ENCODE results near the gene ARHGEF40.

DNA sequence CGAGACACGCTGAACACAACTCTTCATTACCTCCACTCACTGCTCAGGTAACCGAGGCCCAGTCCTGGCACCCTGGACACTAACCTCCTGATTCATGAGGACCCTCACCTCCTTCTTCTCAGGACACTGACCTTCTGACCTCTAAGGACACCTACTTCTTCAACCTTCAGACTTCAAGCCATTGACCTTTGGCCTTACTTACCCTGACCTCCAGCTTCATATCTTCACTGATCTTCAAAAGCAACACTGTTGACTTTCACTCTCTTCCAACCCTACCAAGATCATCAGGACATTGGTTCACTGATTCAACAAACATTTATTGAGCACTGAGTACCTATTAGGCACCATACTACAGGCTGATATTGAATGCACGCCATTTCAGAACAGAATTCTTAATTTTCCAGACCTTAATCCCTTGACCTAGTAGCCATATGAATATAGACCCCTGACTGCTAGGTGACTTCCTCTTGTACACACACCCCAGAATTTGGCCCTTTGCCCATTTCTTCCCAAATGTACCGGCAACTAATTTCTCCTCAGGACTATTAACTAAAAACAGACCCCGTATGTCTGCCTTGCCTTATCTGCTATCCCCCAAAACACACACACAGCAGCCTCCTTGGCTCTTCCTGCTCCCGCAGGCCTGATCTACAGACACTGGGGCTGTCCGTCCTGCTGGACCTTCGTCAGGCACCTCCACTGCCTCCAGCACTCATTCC is 5.8 kb downstream of the ARHGEF40 start:
- no peak for TF ChIP-seq CTCF (IDR thresholded peaks at IDR 0.05)
- TF ChIP-seq POLR2AphosphoS5 (IDR thresholded peaks at IDR 0.05): no peak
- TF ChIP-seq EP300 (IDR thresholded peaks at IDR 0.05): no peak
- TF ChIP-seq POLR2A (IDR thresholded peaks at IDR 0.05): no peak
